BLaER1 (cell line): ENCODE measurements around the gene KSR2.

Experiments
- H3K27ac ChIP-seq: shearing (Covaris generic); formaldehyde crosslinking; 2 replicates; pipeline ENCODE4 v1.8.1; 2022
- H3K27me3 ChIP-seq: shearing (Covaris generic); formaldehyde crosslinking; 2 replicates; pipeline ENCODE4 v1.8.1; 2022
- H3K36me3 ChIP-seq: shearing (Covaris generic); formaldehyde crosslinking; 2 replicates; pipeline ENCODE4 v1.8.1; 2022
- H3K4me1 ChIP-seq: shearing (Covaris generic); formaldehyde crosslinking; 2 replicates; pipeline ENCODE4 v1.8.1; 2022
- H3K4me2 ChIP-seq: shearing (Covaris generic); formaldehyde crosslinking; 2 replicates; pipeline ENCODE4 v1.8.1; 2022
- H3K4me3 ChIP-seq: shearing (Covaris generic); formaldehyde crosslinking; 2 replicates; pipeline ENCODE4 v1.8.1; 2022
- H3K9ac ChIP-seq: shearing (Covaris generic); formaldehyde crosslinking; 2 replicates; pipeline ENCODE4 v1.8.1; 2022
- H3K9me3 ChIP-seq: shearing (Covaris generic); formaldehyde crosslinking; 2 replicates; pipeline ENCODE4 v1.8.1; 2022
- H4K20me1 ChIP-seq: shearing (Covaris generic); formaldehyde crosslinking; 2 replicates; pipeline ENCODE4 v1.8.1; 2022
- Cebpa-rat ChIP-seq: shearing (Covaris generic); IDR thresholded peaks from 2 replicates; pipeline ENCODE4 v1.8.1; 2022

The KSR2 gene

DNA sequence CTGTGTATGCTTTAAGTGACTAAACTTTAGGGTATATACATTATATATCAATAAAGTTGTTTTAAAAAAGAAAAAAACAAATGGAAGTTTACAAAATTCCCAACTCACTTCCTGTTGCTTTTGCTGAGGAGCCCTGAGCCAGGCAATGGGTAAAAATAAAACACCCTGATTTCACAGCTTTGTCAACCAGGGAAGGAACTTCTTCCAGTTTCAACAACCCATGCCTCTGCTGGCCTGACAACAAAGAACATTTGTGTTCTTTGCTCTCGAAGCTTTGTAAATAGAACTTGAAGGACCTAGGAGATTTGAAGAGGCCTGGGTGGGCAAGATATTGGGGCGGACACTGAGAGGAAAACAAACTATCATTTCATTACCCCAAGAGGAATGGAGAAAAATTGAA, 466.2 kb downstream of the KSR2 start:
- Histone ChIP-seq H3K36me3 (no peaks in the 10 kb centered on the region), H3K4me1 (no peaks in the 10 kb centered on the region), H4K20me1 (no peaks in the 10 kb centered on the region), H3K4me2 (no peak overlapping the region), H3K27me3 (no peaks in the 10 kb centered on the region), H3K9me3 (no peaks in the 10 kb centered on the region), H3K4me3 (no peak overlapping the region), H3K27ac (no peak overlapping the region), H3K9ac (no peak overlapping the region)
- TF ChIP-seq Cebpa-rat: no peak

DNA sequence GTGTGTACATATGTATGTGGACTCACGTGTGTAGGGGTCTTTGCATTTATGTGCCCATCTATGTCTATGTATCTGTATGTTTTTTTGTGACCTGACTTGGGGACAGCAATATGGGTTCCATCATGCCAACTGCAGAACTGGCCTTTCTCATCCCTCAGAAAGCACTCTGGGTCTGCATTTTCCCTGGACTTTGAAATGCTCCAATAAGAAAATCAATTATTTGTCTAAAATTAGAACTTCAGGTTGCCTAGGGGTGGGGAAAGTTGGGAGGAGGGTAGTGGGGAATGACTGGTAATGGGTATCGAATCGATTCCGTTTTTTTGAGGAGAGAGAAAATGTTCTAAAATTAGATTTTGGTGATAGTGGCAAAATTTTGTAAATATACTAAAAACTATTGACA, 466.6 kb downstream of the KSR2 start:
- H3K27me3 ChIP-seq: no peaks in the 10 kb centered on the region
- H3K9me3 ChIP-seq: no peaks in the 10 kb centered on the region

DNA sequence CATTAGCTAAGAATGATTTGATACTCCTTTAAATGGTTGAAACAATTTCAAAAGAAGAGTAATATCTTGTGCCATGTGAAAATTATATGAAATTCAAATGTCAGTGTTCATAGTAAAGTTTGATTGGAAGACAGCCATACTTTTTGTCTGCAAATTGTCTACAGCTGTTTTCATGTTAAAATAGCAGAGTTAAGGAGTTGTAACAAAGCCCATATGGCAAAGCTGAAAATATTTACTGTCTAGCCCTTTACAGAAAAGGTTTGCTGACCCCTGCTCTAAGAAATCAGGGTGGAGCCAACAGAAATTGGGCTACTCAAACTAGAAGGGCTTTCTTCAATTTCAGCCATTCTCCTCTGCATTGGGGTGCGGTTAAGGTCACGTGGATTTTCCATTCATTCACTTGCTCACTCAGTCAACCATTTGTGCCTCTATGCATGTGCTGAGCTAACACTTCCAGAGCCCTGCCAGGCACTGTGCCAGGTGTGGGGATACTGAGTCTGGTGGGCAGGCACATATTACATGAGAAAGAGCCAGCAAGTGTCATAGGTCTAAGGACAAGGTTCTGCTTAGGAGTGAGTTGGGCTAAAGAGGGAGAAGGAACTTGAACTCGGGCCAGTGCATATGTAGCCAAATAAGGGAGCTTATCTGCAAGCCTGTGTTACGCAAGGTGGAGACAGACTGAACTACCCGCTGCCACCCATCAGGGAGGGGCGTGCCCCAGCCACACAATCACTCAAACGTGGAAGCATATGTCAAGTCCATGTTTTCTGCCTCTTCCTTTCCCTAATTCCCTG, 467.5 kb downstream of the KSR2 start:
- Histone ChIP-seq H3K27me3 (no peaks in the 10 kb centered on the region), H3K9me3 (no peaks in the 10 kb centered on the region), H3K4me3 (no peak overlapping the region), H4K20me1 (no peaks in the 10 kb centered on the region), H3K4me2 (no peak overlapping the region), H3K9ac (no peak overlapping the region), H3K27ac (no peak overlapping the region), H3K36me3 (no peaks in the 10 kb centered on the region), H3K4me1 (no peaks in the 10 kb centered on the region)
- no peak for TF ChIP-seq Cebpa-rat

More for the DNA sequence above, 466.6 kb downstream of the KSR2 start:
- Histone ChIP-seq H3K4me1 (no peaks in the 10 kb centered on the region), H4K20me1 (no peaks in the 10 kb centered on the region), H3K4me2 (no peak overlapping the region), H3K36me3 (no peaks in the 10 kb centered on the region), H3K4me3 (no peak overlapping the region), H3K27ac (no peak overlapping the region), H3K9ac (no peak overlapping the region)
- no peak for TF ChIP-seq Cebpa-rat

DNA sequence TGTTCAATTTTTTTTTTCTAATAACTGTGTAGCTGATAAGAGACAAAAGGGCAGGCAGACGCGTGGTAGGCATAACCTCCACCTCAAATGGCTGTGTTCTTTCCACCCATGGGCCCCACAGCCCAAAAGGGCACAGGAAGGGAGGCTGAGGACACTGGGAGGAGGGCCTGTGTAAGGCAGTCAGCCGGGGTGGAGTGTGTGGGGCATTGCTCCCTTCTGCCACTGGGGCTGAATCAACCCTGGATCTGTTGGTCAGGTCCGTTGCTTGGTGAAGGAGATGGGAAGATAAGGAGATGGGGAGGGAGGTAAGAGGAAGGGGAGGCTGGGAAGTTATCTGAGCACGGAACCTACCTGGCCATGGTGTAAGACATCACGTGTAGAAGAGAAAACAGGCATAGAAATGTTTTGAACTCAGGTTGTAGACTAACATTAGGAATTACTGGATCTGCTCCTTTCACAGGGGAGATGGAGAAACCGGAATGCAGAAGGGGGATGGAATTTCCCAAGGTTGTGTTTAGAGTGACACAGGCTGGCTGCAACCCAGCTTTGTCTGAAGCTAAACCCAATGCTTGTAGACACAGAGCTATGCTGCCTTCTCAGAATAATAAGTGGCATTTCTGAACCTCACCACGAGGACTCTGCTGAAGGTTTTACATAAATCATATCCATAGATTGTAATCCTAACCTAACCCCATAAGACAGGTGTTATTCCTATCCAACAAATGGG, 468.9 kb downstream of the KSR2 start:
- Histone ChIP-seq H3K4me2 (no peak overlapping the region), H3K27ac (no peak overlapping the region), H3K9me3 (no peaks in the 10 kb centered on the region), H4K20me1 (no peaks in the 10 kb centered on the region), H3K4me3 (no peak overlapping the region), H3K27me3 (no peaks in the 10 kb centered on the region), H3K36me3 (no peaks in the 10 kb centered on the region), H3K4me1 (no peaks in the 10 kb centered on the region), H3K9ac (no peak overlapping the region)
- TF ChIP-seq Cebpa-rat: no peak

DNA sequence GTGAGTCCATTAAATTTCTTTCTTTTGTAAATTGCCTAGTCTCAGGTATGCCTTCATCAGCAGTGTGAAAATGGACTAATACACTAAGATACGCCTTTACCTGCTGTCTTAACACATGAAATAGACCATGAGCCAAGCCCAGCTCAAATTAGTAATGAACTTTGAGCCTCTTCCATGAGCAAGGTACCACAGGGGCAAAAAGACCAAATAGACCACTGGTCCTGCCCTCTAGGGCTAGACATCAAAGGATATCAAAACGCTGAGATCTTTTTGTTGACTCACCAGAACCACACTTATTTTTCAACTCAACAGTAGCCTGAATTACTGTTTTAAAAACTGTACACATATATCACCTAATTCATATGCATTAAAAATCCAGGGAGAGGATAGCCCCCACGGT, 469.9 kb downstream of the KSR2 start:
- TF ChIP-seq Cebpa-rat: no peak
- no peak overlapping the region for H3K9ac ChIP-seq
- no peaks in the 10 kb centered on the region for H3K27me3 ChIP-seq
- no peak overlapping the region for H3K4me3 ChIP-seq
- H3K9me3 ChIP-seq: no peaks in the 10 kb centered on the region
- H3K4me2 ChIP-seq: no peak overlapping the region
- H3K27ac ChIP-seq: no peak overlapping the region
- H4K20me1 ChIP-seq: no peaks in the 10 kb centered on the region
- H3K36me3 ChIP-seq: no peaks in the 10 kb centered on the region
- no peaks in the 10 kb centered on the region for H3K4me1 ChIP-seq

DNA sequence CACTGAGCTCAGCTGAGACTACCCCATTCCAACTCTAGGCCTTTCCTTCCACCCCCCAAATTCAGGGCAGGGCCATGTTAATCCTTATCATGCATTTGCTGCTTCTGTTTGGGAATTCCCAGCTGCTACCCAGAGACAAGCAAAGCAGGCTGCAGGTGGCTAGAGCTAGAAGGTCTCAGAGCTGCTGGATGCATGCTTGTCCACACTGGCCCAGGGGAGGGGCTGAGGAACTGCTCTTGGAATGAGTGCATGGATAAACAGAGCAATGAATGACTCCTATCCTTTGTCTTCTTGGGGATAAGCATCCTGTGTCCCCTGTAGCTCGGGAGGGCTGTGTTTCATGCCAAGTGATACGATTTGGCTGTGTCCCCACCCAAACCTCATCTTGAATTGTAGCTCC, 470.5 kb downstream of the KSR2 start:
- Histone ChIP-seq H3K9me3 (no peaks in the 10 kb centered on the region), H3K27ac (no peak overlapping the region), H3K4me2 (no peak overlapping the region), H3K4me3 (no peak overlapping the region), H3K9ac (no peak overlapping the region), H3K4me1 (no peaks in the 10 kb centered on the region), H4K20me1 (no peaks in the 10 kb centered on the region), H3K27me3 (no peaks in the 10 kb centered on the region), H3K36me3 (no peaks in the 10 kb centered on the region)
- no peak for TF ChIP-seq Cebpa-rat

DNA sequence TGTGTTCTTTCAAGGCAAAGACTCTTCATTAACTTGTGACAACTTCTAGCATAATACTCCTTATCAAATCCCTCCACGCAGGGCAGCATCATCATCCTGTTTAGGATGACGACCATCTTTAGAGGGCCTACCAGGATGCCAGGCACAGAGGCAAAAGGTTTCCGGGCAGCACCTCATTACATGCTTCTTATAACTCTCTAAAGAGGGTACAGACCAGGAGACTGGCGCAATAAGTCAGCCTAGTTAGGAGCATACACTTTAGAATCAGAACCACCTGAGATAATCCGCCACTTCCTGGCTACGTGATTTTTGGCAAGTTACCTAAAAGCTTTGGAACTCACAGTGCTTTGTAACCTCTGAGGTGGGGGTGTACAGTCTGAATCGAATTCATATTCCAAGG, 471.4 kb downstream of the KSR2 start:
- no peaks in the 10 kb centered on the region for H4K20me1 ChIP-seq
- no peaks in the 10 kb centered on the region for H3K36me3 ChIP-seq
- TF ChIP-seq Cebpa-rat: no peak
- H3K4me3 ChIP-seq: no peak overlapping the region
- H3K9ac ChIP-seq: no peak overlapping the region
- no peaks in the 10 kb centered on the region for H3K9me3 ChIP-seq
- no peak overlapping the region for H3K4me2 ChIP-seq
- no peak overlapping the region for H3K27ac ChIP-seq
- H3K4me1 ChIP-seq: no peaks in the 10 kb centered on the region
- no peaks in the 10 kb centered on the region for H3K27me3 ChIP-seq

DNA sequence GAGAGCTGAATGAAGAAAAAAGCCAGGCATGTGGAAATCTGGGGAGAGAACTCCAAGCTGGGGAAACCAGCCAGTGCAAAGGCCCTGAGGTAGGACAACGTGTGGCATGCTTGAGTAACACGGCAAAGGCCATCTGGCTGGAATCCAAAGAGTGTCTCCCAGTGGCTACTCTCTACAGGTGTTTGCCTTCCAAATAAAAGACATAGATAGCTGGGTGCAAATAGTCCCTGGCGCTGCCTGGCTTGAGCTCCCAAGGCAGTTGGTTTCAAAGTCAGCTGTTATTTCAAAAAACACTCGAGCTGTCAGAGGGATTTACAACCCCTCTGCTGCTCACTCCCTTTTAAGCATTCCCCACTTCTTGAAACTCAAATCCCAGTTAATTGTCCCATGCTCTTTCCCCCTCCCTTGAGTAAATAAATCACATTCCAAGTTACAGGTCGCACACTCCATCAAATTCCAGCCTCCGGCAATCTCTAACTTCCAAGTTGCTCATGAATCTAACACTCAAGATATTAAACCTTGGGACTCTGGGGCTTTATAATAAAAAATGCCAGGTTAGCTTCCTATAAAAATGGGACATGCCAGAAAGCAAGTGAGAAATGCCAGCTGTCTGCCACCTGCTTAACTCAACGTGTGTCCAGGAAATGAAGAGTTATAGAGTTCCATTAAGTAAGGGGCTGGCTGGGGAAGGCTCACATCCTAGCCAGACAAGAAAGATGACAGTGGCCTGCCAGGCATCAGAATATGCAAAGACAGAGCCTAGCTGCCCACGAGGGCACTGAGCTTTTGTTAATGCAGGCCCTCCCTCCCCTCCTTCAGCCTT, 473.7 kb downstream of the KSR2 start:
- H3K4me3 ChIP-seq: no peak overlapping the region
- no peaks in the 10 kb centered on the region for H3K27me3 ChIP-seq
- no peak overlapping the region for H3K9ac ChIP-seq
- no peak overlapping the region for H3K4me2 ChIP-seq
- no peaks in the 10 kb centered on the region for H3K4me1 ChIP-seq
- no peaks in the 10 kb centered on the region for H3K36me3 ChIP-seq
- no peak for TF ChIP-seq Cebpa-rat
- no peaks in the 10 kb centered on the region for H3K9me3 ChIP-seq
- H3K27ac ChIP-seq: no peak overlapping the region
- H4K20me1 ChIP-seq: no peaks in the 10 kb centered on the region

DNA sequence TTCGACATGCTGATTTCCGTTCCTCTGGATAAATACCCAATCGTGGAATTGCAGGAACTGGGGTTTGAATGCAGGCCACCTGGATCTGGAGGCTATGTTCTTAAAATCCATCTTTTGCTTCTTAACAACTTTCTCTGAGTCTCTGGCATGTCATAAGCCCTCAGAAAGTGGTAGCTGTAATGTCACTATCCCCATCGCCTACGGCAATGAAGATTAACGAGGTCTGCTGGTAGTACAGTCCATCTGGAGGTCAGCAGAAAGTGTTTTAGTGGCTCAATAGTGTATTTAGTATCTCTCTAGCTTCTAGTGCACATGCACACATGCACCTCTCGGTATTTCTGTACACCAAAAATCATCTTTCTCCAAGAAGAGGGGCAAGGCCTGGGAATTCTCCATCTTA, 477.1 kb downstream of the KSR2 start:
- H3K4me2 ChIP-seq: no peak overlapping the region
- no peaks in the 10 kb centered on the region; the same call in 1 of the 2 replicates for H3K9me3 ChIP-seq
- H3K9ac ChIP-seq: no peak overlapping the region
- no peak overlapping the region for H3K4me3 ChIP-seq
- TF ChIP-seq Cebpa-rat: no peak
- H3K27ac ChIP-seq: no peak overlapping the region
- H3K36me3 ChIP-seq: no peaks in the 10 kb centered on the region
- no peaks in the 10 kb centered on the region for H4K20me1 ChIP-seq
- H3K27me3 ChIP-seq: no peaks in the 10 kb centered on the region
- no peaks in the 10 kb centered on the region for H3K4me1 ChIP-seq

DNA sequence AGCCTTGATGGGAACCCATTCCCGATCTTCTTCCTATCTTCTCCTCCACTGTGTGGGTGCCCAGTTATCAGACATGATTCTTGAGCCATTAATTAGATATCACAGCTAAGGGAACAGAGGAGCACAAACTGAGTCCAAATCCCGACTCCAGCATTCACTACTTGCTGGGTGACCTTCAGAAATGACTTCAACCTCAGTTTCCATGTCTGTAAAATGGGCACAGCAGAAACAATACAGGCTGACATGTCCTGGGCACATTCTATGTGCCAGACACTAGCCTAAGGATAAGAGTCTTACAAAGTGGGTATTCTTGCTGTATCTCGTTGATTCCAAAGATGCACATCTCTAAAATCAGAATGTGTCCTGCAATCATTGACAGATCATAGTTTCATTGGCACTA, 478.7 kb downstream of the KSR2 start:
- H3K9ac ChIP-seq: no peak overlapping the region
- H3K27me3 ChIP-seq: no peaks in the 10 kb centered on the region
- TF ChIP-seq Cebpa-rat: no peak
- peaks cover under 1% of the 10 kb centered on the region; the same call in 1 of the 2 replicates for H3K4me1 ChIP-seq
- no peaks in the 10 kb centered on the region for H4K20me1 ChIP-seq
- H3K4me2 ChIP-seq: no peak overlapping the region
- no peak overlapping the region for H3K27ac ChIP-seq
- no peaks in the 10 kb centered on the region for H3K36me3 ChIP-seq
- H3K4me3 ChIP-seq: no peak overlapping the region
- no peaks in the 10 kb centered on the region; the same call in 1 of the 2 replicates for H3K9me3 ChIP-seq
